HG03045 (cell line): ENCODE measurements around the gene ABCA7.

ENCODE experiments used
- ATAC-seq: cut with Tn5 transposase; IDR thresholded peaks from one replicate; pipeline ENCODE4 v1.9.1; 2021; ENCODE audit warnings: mild to moderate bottlenecking, moderate library complexity; ENCODE audit not compliant: unreplicated experiment

The ABCA7 gene, protein sequence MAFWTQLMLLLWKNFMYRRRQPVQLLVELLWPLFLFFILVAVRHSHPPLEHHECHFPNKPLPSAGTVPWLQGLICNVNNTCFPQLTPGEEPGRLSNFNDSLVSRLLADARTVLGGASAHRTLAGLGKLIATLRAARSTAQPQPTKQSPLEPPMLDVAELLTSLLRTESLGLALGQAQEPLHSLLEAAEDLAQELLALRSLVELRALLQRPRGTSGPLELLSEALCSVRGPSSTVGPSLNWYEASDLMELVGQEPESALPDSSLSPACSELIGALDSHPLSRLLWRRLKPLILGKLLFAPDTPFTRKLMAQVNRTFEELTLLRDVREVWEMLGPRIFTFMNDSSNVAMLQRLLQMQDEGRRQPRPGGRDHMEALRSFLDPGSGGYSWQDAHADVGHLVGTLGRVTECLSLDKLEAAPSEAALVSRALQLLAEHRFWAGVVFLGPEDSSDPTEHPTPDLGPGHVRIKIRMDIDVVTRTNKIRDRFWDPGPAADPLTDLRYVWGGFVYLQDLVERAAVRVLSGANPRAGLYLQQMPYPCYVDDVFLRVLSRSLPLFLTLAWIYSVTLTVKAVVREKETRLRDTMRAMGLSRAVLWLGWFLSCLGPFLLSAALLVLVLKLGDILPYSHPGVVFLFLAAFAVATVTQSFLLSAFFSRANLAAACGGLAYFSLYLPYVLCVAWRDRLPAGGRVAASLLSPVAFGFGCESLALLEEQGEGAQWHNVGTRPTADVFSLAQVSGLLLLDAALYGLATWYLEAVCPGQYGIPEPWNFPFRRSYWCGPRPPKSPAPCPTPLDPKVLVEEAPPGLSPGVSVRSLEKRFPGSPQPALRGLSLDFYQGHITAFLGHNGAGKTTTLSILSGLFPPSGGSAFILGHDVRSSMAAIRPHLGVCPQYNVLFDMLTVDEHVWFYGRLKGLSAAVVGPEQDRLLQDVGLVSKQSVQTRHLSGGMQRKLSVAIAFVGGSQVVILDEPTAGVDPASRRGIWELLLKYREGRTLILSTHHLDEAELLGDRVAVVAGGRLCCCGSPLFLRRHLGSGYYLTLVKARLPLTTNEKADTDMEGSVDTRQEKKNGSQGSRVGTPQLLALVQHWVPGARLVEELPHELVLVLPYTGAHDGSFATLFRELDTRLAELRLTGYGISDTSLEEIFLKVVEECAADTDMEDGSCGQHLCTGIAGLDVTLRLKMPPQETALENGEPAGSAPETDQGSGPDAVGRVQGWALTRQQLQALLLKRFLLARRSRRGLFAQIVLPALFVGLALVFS (N-terminal part only)

DNA sequence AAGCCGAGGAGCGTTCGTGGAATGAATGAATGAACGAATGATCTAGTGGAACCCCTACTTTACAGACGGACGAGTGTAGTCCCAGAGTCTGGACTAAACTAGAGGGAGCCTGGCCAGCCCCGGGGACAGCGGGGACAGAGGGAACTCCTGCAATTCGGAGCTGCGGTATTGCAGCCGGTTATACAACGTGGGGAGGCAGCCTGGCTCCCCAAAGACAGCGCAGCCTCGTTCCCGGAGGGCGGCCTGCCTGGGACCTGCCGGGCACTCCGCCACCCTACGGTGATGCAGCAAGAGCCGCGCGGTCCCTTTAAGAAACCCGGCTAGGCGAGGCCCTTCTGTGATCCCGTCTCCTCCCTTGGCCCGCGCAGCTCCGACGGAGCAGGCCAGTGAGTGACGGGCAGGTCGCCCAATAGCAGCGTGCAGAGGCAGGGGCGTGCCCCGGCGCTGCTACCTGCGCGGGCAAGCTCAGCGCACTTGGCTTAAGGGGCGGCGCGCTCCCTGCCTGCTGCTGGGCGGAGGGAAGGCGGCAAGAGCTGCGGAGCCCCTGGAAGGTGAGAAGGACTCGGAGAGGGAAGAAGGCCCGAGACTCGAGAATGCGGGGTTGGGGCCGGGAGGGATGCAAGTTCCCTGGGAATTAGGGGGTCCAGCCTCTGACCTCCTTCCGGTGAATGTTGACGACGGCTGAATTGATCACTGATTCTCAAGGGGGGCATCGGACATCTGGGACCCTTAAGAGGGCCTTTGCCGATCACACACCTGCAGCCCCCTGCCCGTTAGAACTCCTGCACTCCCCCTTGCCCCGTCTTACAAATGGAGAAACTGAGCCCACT lies at the start of gene ABCA7:
ABCA7 (plus strand) TSS at position 462 of the 830 bp plus-strand sequence. CDS start 1,255 bp downstream, outside the sequence.
- ATAC-seq: peak; percentile 70

DNA sequence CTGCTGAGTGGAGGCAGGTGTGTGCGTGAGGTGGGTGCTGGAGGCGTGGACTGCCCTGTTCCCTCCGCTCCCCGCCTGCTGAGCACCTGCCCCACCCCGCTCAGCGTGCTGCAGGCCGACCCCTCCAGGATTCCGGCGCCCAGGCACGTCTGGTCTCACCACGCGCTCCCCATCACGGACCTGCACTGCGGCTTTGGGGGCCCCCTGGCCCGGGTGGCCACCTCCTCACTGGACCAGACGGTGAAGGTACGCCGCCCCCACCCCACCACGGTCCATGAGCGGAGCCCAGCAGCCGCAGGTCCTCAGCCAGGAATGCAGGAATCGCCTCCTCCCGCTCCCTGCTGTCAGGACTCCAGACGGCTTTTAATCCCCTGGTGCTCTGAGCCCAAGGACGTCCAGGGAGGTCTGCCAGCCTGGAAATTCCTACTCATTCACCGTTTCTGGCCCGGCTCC lies 49.8 kb upstream of the ABCA7 start:
- ATAC-seq: no peak

DNA sequence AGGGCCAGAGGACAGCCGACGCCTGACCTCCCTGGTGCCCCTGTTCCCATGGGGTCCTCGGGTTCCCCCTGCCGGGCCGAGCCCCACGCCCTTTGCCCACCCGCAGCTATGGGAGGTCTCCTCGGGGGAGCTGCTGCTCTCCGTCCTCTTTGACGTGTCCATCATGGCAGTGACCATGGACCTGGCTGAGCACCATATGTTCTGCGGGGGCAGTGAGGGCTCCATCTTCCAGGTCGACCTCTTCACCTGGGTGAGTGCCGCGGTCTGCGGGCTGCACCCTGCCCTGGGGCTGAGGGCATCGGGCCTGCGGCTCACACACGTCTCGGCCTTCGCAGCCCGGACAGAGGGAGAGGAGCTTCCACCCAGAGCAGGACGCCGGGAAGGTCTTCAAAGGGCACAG lies 49.2 kb upstream of the ABCA7 start:
- no peak for ATAC-seq

DNA sequence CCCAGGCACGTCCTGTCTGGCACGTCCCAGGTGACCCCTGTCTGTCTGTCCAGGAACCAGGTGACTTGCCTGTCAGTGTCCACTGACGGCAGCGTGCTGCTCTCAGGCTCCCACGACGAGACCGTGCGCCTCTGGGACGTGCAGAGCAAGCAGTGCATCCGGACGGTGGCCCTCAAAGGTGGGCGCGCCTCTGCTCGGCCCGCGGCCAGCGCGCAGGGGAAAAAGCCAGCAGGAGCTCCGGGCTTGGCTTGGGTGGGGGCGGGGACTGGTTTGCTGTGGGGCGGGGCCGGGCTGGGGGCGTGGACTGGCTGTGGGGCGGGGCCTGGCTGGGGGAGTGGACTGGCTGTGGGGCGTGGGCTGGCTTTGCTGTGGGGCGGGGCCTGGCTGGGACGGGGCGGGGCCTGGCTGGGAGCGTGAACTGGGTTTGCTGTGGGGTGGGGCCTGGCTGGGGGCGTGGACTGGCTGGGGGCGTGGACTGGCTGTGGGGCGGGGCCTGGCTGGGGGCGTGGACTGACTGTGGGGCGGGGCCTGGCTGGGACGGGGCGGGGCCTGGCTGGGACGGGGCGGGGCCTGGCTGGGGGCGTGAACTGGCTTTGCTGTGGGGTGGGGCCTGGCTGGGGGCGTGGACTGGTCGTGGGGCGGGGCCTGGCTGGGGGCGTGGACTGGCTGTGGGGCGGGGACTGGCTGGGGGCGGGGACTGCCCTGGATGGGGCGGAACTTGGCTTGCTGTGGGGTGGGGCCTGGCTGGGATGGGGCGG lies 48.6 kb upstream of the ABCA7 start:
- no peak for ATAC-seq

DNA sequence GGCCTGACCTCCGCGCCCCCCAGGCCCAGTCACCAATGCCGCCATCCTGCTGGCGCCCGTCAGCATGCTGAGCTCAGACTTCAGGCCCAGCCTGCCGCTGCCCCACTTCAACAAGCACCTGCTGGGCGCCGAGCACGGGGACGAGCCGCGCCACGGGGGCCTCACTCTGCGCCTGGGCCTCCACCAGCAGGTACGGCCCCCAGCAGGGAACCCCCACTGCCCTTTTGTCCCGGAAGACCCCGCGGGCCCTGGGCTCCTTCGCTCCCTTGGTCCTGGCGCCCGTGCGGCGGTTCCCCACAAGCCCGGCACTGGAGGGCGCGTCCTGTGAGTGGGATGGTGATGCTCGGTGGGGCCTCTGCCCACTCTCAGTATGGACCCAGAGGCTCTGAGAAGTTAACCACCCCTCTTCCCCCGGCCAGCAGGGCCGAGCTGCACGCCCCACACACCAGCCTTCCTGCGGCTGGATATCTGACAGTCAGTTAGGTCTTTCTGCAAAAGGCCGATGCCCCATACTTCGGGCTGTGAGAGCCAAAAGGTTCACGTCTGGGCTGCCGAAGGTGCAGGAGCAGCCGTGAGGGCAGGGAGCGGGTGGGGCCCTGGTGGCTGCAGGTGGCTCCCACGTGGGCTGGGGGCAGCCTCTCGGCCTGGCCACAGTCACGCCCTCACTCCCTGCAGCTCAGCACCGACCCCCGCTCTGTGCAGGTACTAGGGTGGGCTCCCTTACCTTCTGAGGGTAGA lies 47.8 kb upstream of the ABCA7 start:
- no peak for ATAC-seq

DNA sequence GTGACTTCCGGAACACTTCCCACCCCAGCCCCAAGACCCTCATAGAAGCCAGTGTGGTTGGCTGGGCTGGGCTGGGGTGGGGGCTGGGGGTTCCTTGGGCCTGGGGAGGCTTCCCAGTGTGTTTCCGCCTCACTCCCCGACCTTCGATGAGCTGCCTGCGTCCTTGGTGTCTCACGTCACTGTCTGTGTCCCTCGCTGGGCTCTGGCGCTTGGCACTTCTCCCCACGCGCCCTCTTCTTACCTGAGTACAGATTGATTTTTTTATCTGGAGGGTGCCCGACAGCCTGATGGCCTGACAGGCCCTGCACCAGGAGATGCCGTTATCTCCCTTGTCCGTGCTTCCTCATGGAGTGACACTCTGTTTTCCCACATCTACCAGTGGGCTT lies 47.2 kb upstream of the ABCA7 start:
- no peak for ATAC-seq

DNA sequence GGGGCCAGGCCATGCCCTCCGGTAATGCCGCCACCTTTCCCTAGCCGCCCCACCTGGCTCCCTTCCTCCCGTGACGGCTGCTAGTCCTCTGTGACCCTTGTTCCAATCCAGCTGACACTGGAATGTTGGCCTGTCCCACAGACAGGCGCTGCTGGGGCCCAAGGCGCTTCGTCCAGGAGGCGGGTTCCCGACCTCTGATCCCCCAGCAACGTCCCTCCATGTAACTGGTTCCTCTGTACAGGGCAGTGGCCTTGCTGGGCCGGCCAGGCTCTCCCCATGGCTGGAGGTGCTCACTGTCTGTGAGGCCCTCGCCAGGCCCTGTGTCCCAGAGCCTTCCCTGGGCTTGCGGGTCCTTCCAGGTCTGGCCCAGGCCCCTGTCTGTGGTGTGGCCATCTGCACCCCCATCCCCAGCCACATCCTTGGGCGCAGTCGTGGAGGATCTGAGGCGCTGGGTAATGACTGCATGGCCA lies 46.5 kb upstream of the ABCA7 start:
- no peak for ATAC-seq

DNA sequence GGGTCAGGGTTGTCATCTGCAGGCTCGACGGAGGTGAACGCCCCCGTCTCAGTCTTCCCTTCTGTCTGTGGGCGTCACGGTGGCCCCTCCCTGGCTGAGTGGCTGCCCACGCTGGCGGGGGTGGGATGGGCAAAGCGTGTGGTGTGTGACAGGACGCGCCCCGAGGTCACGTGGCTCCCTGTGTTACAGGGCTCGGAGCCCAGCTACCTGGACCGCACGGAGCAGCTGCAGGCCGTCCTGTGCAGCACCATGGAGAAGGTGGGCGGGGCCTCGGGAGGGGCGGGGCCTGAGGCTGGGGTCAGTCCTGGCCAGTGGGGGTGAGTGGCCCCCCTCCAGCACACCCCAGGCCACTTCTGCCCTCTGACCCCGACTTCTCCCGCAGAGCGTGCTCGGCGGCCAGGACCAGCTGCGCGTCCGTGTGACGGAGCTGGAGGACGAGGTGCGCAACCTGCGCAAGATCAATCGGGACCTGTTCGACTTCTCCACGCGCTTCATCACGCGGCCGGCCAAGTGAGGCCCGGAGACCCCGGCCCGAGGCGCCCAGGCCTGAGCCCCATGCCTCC lies 46.0 kb upstream of the ABCA7 start:
- ATAC-seq: no peak

DNA sequence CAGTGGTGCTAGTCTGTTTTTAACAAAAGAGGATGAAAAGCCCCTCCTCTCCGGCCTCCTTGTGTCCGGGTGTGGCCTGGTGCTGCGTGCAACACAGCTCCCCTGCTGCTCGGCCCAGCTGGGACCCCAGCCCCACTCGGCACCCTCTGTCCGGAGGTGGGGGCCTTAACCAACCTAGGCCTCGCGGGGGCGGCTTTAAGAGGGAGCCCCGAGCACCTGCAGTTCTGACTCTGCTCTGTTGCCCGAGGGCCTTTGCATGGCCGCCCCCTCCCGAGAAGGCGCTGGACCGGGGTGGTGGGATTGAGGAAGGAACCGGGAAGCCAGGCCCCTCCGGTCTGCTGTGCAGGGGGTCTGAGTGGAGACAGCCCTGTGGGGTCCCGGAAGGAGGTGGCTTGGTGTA lies 45.4 kb upstream of the ABCA7 start:
- ATAC-seq: no peak

DNA sequence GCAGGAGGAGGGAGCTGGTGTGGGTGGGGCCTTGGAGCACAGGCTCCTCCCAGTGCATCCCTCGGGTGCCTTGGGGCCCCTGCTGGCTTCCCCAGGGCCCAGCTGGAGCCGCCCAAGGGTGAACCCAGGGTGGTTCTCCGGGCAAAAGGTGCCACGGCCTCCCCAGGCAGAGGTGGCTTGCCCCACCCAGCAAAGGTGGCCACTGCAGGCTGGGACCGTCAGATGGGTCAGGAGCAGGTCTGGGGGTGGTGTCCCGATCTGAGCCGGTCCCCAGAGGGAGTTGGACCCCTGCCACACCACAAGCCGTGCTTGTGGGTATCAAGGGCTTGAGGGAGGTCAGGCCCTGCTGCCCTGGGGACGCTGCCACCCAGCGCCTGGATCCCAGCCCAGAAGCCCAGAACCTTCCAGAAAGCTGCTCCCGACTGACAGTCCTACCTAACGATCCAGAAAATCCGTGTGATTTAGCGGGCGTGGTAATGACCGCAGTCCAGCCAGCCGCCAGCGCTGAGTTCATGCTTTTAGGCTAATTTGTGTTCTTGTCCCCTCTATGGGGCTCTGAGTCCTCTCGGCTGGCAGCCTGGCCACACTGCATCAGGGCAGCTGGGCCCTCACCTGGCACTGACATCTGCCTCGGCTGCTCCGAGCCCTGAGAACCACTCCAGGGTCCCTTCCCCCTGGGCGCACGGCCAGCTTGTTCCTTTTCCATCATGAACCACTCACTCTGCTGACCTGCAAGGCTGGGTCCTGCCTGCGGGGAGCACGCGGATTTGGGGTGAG lies 44.7 kb upstream of the ABCA7 start:
- ATAC-seq: no peak

DNA sequence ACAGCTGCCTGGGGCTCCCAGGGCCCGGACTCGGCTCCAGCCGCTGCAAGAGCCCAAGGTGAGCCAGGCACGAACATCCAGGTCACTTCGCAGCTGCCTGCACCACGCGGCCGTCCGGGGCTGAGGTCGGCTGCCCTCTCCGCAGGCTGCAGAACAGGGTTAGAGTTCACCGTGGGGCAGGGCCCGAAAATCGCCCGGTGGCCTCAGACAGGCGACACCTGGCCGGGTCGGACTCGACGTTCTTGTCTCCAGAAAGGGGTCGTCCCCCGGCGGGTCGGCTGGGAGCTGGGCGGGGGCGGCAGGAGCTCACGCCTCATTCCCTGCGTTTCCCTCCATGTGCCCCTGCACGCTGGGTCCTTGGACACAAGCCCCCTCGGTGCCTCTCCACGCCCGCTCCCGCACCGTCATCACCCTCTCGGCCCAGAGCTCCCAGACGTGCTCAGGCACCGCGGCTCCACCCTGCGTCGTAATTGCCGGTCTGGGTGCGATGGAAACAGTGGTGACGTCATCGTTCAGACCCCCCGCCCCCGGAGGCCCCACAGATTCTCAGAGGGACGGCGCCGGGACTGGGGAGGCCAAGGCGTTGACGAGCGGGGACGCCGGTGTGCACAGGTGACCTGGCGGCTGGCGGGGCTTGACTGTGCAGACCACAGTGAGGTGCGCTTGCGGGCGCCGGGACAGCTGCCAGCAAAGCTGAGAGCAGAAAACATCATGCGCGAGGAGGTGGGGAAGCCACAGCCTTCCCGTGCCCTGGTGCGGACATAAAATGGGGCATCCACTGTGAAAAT lies 43.7 kb upstream of the ABCA7 start:
- no peak for ATAC-seq

DNA sequence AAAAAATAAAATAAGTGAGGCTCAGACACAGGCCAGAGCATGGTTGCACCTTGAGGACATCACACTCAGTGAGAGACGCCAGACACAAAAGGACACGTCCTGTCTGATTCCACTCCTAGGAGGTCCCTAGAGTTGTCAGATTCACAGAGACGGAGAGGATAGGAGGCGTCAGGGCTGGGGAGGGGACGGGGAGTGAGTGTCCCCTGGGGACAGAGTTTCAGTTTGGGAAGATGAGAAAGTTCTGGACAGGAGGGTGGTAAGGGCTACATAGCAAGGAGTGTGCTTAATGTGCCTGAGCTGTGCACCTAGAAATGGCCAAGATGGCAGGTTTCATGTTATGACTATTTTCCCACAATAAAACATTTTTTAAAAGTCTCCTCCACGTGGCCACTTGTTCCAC lies 41.8 kb upstream of the ABCA7 start:
- ATAC-seq: no peak

DNA sequence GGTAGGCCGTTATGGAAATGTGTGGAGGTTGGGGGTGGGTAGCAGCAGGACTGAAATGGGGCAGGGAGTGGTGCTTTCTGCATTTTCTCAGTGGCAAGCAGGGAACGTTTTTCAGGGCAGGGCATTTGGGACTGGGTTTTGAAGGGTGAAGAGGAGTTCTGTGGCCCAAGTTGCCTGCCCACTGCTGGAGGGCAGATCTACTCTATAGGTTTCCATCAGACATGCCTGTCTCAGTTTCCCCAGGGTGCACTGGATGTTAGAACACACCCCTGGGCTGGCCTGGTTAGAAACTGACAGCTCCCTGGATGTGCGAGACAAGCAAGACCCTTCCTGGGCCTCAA lies 40.6 kb upstream of the ABCA7 start:
- ATAC-seq: no peak

DNA sequence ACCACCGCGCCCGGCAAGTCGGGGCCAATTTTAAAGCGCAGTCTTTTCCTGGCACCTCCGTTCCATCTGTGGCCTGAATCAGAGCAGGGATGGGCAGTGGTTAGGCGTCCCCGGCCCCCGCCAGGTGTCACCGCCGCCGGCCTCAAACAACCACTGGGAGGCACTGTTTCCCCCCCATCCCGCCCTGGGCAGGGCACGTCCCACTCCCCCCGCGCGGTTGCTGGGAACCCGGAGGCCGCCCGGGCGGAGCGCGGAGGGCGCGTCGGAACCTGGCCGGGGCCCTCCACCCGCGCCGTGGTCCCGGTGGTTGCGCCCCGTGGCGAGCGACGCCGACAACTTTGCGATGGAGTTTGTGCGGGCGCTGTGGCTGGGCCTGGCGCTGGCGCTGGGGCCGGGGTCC lies 39.8 kb upstream of the ABCA7 start, which contains the start of gene GRIN3B:
GRIN3B (plus strand) TSS at position 325 of the 400 bp plus-strand sequence; CDS start at position 344, 19 bp downstream.
- no peak for ATAC-seq

DNA sequence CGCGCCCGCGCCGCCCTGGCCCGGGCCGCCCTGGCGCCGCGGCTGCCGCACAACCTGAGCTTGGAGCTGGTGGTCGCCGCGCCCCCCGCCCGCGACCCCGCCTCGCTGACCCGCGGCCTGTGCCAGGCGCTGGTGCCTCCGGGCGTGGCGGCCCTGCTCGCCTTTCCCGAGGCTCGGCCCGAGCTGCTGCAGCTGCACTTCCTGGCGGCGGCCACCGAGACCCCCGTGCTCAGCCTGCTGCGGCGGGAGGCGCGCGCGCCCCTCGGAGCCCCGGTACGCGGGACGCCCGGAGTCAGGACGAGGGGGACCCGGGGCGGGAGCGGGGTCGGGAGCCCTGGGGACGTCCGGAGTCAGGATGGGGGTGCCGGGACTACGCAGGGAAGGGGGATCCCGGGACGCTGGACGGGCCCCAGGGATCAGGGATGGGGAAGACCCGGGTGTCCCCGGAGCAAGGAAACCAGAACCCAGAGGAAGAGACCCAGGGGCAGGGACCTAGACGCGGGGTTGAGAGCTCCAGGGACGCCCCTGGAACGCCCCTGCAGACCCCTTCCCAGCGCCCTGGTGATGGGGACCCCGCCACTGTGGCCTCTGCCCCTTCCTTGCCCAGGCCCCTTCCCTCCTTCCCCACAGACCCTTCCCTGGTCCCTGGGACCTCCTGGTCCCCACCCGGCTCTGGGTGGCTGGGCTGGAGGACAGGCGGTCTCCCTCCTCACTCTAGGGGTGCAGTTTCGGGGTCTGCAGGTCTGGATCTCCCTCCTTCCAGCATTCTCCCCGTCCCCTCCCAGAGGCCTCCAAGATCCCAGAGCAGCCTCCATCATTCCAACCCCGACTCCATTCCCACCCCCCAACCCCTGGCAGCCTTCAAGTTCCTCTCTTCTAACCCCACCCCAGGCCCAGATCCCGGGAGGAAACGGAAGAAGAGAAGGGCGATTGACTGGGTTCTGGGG lies 39.0 kb upstream of the ABCA7 start:
- ATAC-seq: no peak
